ENCODE data around the gene ZMIZ1. TPM values are rescaled to one million over a fixed set of nuclear protein-coding genes. Genes with fewer than 3 reads are reported as not detected.
A peak's percentile ranks its signal among the peaks of the same experiment; 100 is the strongest.

The ZMIZ1 gene
- total RNA-seq, 2 donors from 2014 or later: 32.9 to 82.6 TPM

- Mint-ChIP-seq H3K4me3 (no peak overlapping the region), H3K27ac (no peak overlapping the region), H3K27me3 (no peaks in the 10 kb centered on the region), H3K36me3 (ENCODE audit: low read depth) (no peaks in the 10 kb centered on the region), H3K9me3 (no peaks in the 10 kb centered on the region), H3K4me1 (no peaks in the 10 kb centered on the region)
- ATAC-seq (replicated peaks): no peak
Measured at GRCh38 chr10:79176052-79176501, 107.3 kb downstream of the ZMIZ1 start.

GRCh38 chr10:79176949-79177602 is 108.3 kb downstream of the ZMIZ1 start:
- Mint-ChIP-seq H3K27me3 (no peaks in the 10 kb centered on the region), H3K4me3 (no peak overlapping the region), H3K27ac (peak overlapping the region; percentile 60), H3K36me3 (ENCODE audit: low read depth) (no peaks in the 10 kb centered on the region), H3K4me1 (no peaks in the 10 kb centered on the region), H3K9me3 (no peaks in the 10 kb centered on the region)
- ATAC-seq (replicated peaks): no peak

GRCh38 chr10:79178070-79178576 is 109.4 kb downstream of the ZMIZ1 start:
- Mint-ChIP-seq H3K27ac (peak overlapping the region; percentile 60), H3K27me3 (no peaks in the 10 kb centered on the region), H3K4me3 (no peak overlapping the region)

GRCh38 chr10:79178614-79179163 is 109.9 kb downstream of the ZMIZ1 start:
- Mint-ChIP-seq H3K36me3 (ENCODE audit: low read depth) (no peaks in the 10 kb centered on the region), H3K4me1 (no peaks in the 10 kb centered on the region), H3K4me3 (no peak overlapping the region), H3K27ac (peak overlapping the region; percentile 46), H3K9me3 (no peaks in the 10 kb centered on the region), H3K27me3 (no peaks in the 10 kb centered on the region)
- no peak for ATAC-seq (replicated peaks)

More at GRCh38 chr10:79178070-79178576, 109.4 kb downstream of the ZMIZ1 start:
- ATAC-seq (replicated peaks): no peak
- no peaks in the 10 kb centered on the region for H3K9me3 Mint-ChIP-seq
- no peaks in the 10 kb centered on the region for H3K4me1 Mint-ChIP-seq
- no peaks in the 10 kb centered on the region for H3K36me3 Mint-ChIP-seq (ENCODE audit: low read depth)

- no peak for ATAC-seq (replicated peaks)
- no peak overlapping the region for H3K4me3 Mint-ChIP-seq
- H3K4me1 Mint-ChIP-seq: no peaks in the 10 kb centered on the region
- no peaks in the 10 kb centered on the region for H3K9me3 Mint-ChIP-seq
- H3K27ac Mint-ChIP-seq: peak overlapping the region; percentile 46
- H3K27me3 Mint-ChIP-seq: no peaks in the 10 kb centered on the region
- H3K36me3 Mint-ChIP-seq (ENCODE audit: low read depth): no peaks in the 10 kb centered on the region
Measured at GRCh38 chr10:79179164-79179956, 110.6 kb downstream of the ZMIZ1 start.

GRCh38 chr10:79179957-79180309 is 111.2 kb downstream of the ZMIZ1 start:
- ATAC-seq (replicated peaks): no peak
- no peaks in the 10 kb centered on the region for H3K9me3 Mint-ChIP-seq
- no peak overlapping the region for H3K27ac Mint-ChIP-seq
- no peaks in the 10 kb centered on the region for H3K4me1 Mint-ChIP-seq
- H3K27me3 Mint-ChIP-seq: no peaks in the 10 kb centered on the region
- no peak overlapping the region for H3K4me3 Mint-ChIP-seq
- no peaks in the 10 kb centered on the region for H3K36me3 Mint-ChIP-seq (ENCODE audit: low read depth)

- no peaks in the 10 kb centered on the region for H3K9me3 Mint-ChIP-seq
- H3K27ac Mint-ChIP-seq: no peak overlapping the region
- no peaks in the 10 kb centered on the region for H3K4me1 Mint-ChIP-seq
- no peaks in the 10 kb centered on the region for H3K36me3 Mint-ChIP-seq (ENCODE audit: low read depth)
- ATAC-seq (replicated peaks): peak; percentile 52
- no peak overlapping the region for H3K4me3 Mint-ChIP-seq
- no peaks in the 10 kb centered on the region for H3K27me3 Mint-ChIP-seq
Measured at GRCh38 chr10:79180414-79181221, 111.9 kb downstream of the ZMIZ1 start.

- H3K4me1 Mint-ChIP-seq: no peaks in the 10 kb centered on the region
- ATAC-seq (replicated peaks): no peak
Measured at GRCh38 chr10:79181227-79181626, 112.5 kb downstream of the ZMIZ1 start.

GRCh38 chr10:79181698-79182521 is 113.1 kb downstream of the ZMIZ1 start:
- peak overlapping the region; percentile 30 for H3K27ac Mint-ChIP-seq

More at GRCh38 chr10:79181227-79181626, 112.5 kb downstream of the ZMIZ1 start:
- H3K36me3 Mint-ChIP-seq (ENCODE audit: low read depth): no peaks in the 10 kb centered on the region
- no peaks in the 10 kb centered on the region for H3K9me3 Mint-ChIP-seq
- no peak overlapping the region for H3K4me3 Mint-ChIP-seq
- peak overlapping the region; percentile 30 for H3K27ac Mint-ChIP-seq
- H3K27me3 Mint-ChIP-seq: no peaks in the 10 kb centered on the region

GRCh38 chr10:79182781-79183467 is 114.2 kb downstream of the ZMIZ1 start:
- H3K27ac Mint-ChIP-seq: peak overlapping the region; percentile 30

More at GRCh38 chr10:79181698-79182521, 113.1 kb downstream of the ZMIZ1 start:
- H3K27me3 Mint-ChIP-seq: no peaks in the 10 kb centered on the region
- ATAC-seq (replicated peaks): no peak
- H3K4me1 Mint-ChIP-seq: no peaks in the 10 kb centered on the region
- H3K36me3 Mint-ChIP-seq (ENCODE audit: low read depth): peaks cover 2% of the 10 kb centered on the region
- no peaks in the 10 kb centered on the region for H3K9me3 Mint-ChIP-seq
- no peak overlapping the region for H3K4me3 Mint-ChIP-seq

GRCh38 chr10:79183468-79183865 is 114.7 kb downstream of the ZMIZ1 start:
- ATAC-seq (replicated peaks): no peak
- H3K36me3 Mint-ChIP-seq (ENCODE audit: low read depth): peaks cover 5% of the 10 kb centered on the region
- no peaks in the 10 kb centered on the region for H3K27me3 Mint-ChIP-seq
- H3K27ac Mint-ChIP-seq: peak overlapping the region; percentile 1
- H3K4me1 Mint-ChIP-seq: no peaks in the 10 kb centered on the region
- H3K9me3 Mint-ChIP-seq: no peaks in the 10 kb centered on the region
- no peak overlapping the region for H3K4me3 Mint-ChIP-seq

More at GRCh38 chr10:79182781-79183467, 114.2 kb downstream of the ZMIZ1 start:
- no peaks in the 10 kb centered on the region for H3K9me3 Mint-ChIP-seq
- H3K4me3 Mint-ChIP-seq: no peak overlapping the region
- no peak for ATAC-seq (replicated peaks)
- H3K4me1 Mint-ChIP-seq: no peaks in the 10 kb centered on the region
- H3K27me3 Mint-ChIP-seq: no peaks in the 10 kb centered on the region
- peaks cover 5% of the 10 kb centered on the region for H3K36me3 Mint-ChIP-seq (ENCODE audit: low read depth)

- no peaks in the 10 kb centered on the region for H3K4me1 Mint-ChIP-seq
- H3K36me3 Mint-ChIP-seq (ENCODE audit: low read depth): peaks cover 5% of the 10 kb centered on the region
- no peaks in the 10 kb centered on the region for H3K9me3 Mint-ChIP-seq
- peak overlapping the region; percentile 1 for H3K27ac Mint-ChIP-seq
- H3K4me3 Mint-ChIP-seq: no peak overlapping the region
- H3K27me3 Mint-ChIP-seq: no peaks in the 10 kb centered on the region
- peak; percentile 32 for ATAC-seq (replicated peaks)
Measured at GRCh38 chr10:79184145-79184625, 115.4 kb downstream of the ZMIZ1 start.

GRCh38 chr10:79184657-79185056 is 115.9 kb downstream of the ZMIZ1 start:
- no peak for ATAC-seq (replicated peaks)
- peaks cover 5% of the 10 kb centered on the region for H3K36me3 Mint-ChIP-seq (ENCODE audit: low read depth)

More at GRCh38 chr10:79184657-79185056, 115.9 kb downstream of the ZMIZ1 start:
- Mint-ChIP-seq H3K9me3 (no peaks in the 10 kb centered on the region), H3K4me3 (no peak overlapping the region), H3K4me1 (no peaks in the 10 kb centered on the region), H3K27me3 (no peaks in the 10 kb centered on the region), H3K27ac (no peak overlapping the region)
